GM23338 (cell line): Measurements from ENCODE around the gene PHC2. TPM values are rescaled to one million over a fixed set of nuclear protein-coding genes. Genes with fewer than 3 reads are reported as not detected.

Experiments
- ATAC-seq: fragments of 200-7000 bp; cut with Tn5 transposase; 3 replicates; pipeline ENCODE4 v1.9.1; 2020
- DNase-seq: peaks from one replicate; pipeline ENCODE4 v3.0.0-alpha.2; 2015; ENCODE audit warnings: low spot score
- H2AFZ ChIP-seq: fragments of 200-600 bp; sonication (generic); 2 replicates; pipeline ENCODE4 v1.8.0; 2016; ENCODE audit warnings: antibody characterized with exemption, mild to moderate bottlenecking, moderate library complexity
- H3F3A ChIP-seq: fragments of 200-600 bp; sonication (generic); replicated peaks from 2 replicates; pipeline ENCODE4 v1.8.0; 2017; ENCODE audit warnings: antibody characterized with exemption, mixed run types, low read depth
- H3K27ac ChIP-seq: fragments of 200-600 bp; sonication (generic); 2 replicates; pipeline ENCODE4 v1.6.1; 2016; ENCODE audit warnings: low read depth
- H3K27me3 ChIP-seq: fragments of 200-600 bp; sonication (generic); 2 replicates; pipeline ENCODE4 v1.8.0; 2016; ENCODE audit warnings: mild to moderate bottlenecking, mixed run types, moderate library complexity; ENCODE audit not compliant: insufficient read depth
- H3K36me3 ChIP-seq: fragments of 200-600 bp; sonication (generic); 2 replicates; pipeline ENCODE4 v1.8.0; 2016; ENCODE audit warnings: mild to moderate bottlenecking; ENCODE audit not compliant: insufficient read depth
- H3K4me1 ChIP-seq: fragments of 200-600 bp; sonication (generic); 2 replicates; pipeline ENCODE4 v1.8.0; 2016; ENCODE audit warnings: mild to moderate bottlenecking, moderate library complexity; ENCODE audit not compliant: insufficient read depth
- H3K4me2 ChIP-seq: fragments of 200-600 bp; sonication (generic); 2 replicates; pipeline ENCODE4 v1.7.1; 2017; ENCODE audit warnings: mixed run types
- H3K4me3 ChIP-seq: fragments of 200-600 bp; sonication (generic); 2 replicates; pipeline ENCODE4 v1.6.1; 2016; ENCODE audit warnings: mixed run types
- H3K79me2 ChIP-seq: fragments of 200-600 bp; sonication (generic); replicated peaks from 2 replicates; pipeline ENCODE4 v1.8.0; 2017; ENCODE audit warnings: mild to moderate bottlenecking; ENCODE audit not compliant: insufficient read depth
- H3K9me2 ChIP-seq: fragments of 200-600 bp; sonication (generic); 2 replicates; pipeline ENCODE4 v1.8.0; 2017; ENCODE audit not compliant: insufficient read depth
- H4K20me1 ChIP-seq: fragments of 200-600 bp; sonication (generic); replicated peaks from 2 replicates; pipeline ENCODE4 v1.8.0; 2017; ENCODE audit warnings: mild to moderate bottlenecking; ENCODE audit not compliant: insufficient read depth
- H3K27ac Mint-ChIP-seq: 2 replicates; pipeline ENCODE4 v1.8.0; 2020; ENCODE audit warnings: inconsistent platforms, mild to moderate bottlenecking, moderate library complexity, mixed read lengths
- H3K27me3 Mint-ChIP-seq: 3 replicates; pipeline ENCODE4 v1.8.0; 2022; ENCODE audit warnings: low read depth, mild to moderate bottlenecking, moderate library complexity, mixed read lengths, inconsistent platforms; ENCODE audit not compliant: insufficient read depth, poor library complexity
- H3K36me3 Mint-ChIP-seq: 3 replicates; pipeline ENCODE4 v1.8.0; 2021; ENCODE audit warnings: low read depth, mild to moderate bottlenecking, inconsistent platforms, moderate library complexity, mixed read lengths
- H3K4me1 Mint-ChIP-seq: 3 replicates; pipeline ENCODE4 v1.8.0; 2020; ENCODE audit warnings: mild to moderate bottlenecking, inconsistent platforms, mixed read lengths
- H3K4me3 Mint-ChIP-seq: 3 replicates; pipeline ENCODE4 v1.8.0; 2021; ENCODE audit warnings: moderate library complexity, mild to moderate bottlenecking, inconsistent platforms, mixed read lengths
- H3K9me3 Mint-ChIP-seq: 3 replicates; pipeline ENCODE4 v1.8.0; 2020; ENCODE audit warnings: moderate library complexity, mild to moderate bottlenecking, inconsistent platforms, mixed read lengths
- POLR2AphosphoS5 ChIP-seq: IDR thresholded peaks from 2 replicates; pipeline ENCODE4 v1.6.1; 2016; ENCODE audit warnings: antibody characterized with exemption, low read depth
- ZNF331 ChIP-seq: fragments of 250-450 bp; sonication (Bioruptor Pico); IDR thresholded peaks from 2 replicates; pipeline ENCODE4 v1.5.0; 2020; ENCODE audit warnings: low read depth, mild to moderate bottlenecking, moderate library complexity
- ZNF462 ChIP-seq: fragments of 250-450 bp; sonication (Bioruptor Pico); IDR thresholded peaks from 2 replicates; pipeline ENCODE4 v1.5.0; 2020; ENCODE audit warnings: mild to moderate bottlenecking, moderate library complexity
- polyA plus RNA-seq: library from polyadenylated mRNA; unstranded; fragments of >200 nt; fragmentation: Nextera tagmentation; extraction: Ambion mirVana; gene quantifications from 2 replicates; pipeline ENCODE4 v1.2.1, GENCODE V29; 2016
- total RNA-seq: library from RNA; depleted of rRNA; stranded (reverse); fragments of >200 nt; shearing (Covaris generic); gene quantifications from 2 replicates; pipeline ENCODE4 v1.2.3, GENCODE V29; 2014
- TF ChIP-seq, protein P1 (sequence below): IDR thresholded peaks from one replicate; pipeline ENCODE4 v1.6.1; 2018; ENCODE audit warnings: antibody characterized with exemption; ENCODE audit not compliant: unreplicated experiment

PHC2 gene
- total and polyA plus RNA-seq, 2 experiments from 2014 or later: 1.7 to 7.3 TPM

GRCh38 chr1:33361532-33362235 lies 69.2 kb downstream of the PHC2 start:
- Histone ChIP-seq H3K27me3 (peaks cover 40% of the 10 kb centered on the region), H3K4me1 (peaks cover 43% of the 10 kb centered on the region), H3F3A (no peaks in the 10 kb centered on the region), H2AFZ (no peak overlapping the region), H3K4me2 (peak overlapping the region; percentile 32), H3K79me2 (no peaks in the 10 kb centered on the region), H3K27ac (no peak overlapping the region), H3K9me2 (no peaks in the 10 kb centered on the region), H3K36me3 (no peaks in the 10 kb centered on the region), H3K4me3 (no peak overlapping the region), H4K20me1 (peaks cover 5% of the 10 kb centered on the region; the same call in 1 of the 2 replicates)
- ATAC-seq (no peak), DNase-seq (no peak)
- Mint-ChIP-seq H3K9me3 (peaks cover 6% of the 10 kb centered on the region; the same call in 1 of the 3 replicates), H3K27ac (no peak overlapping the region), H3K4me1 (peaks cover 45% of the 10 kb centered on the region), H3K27me3 (peaks cover 32% of the 10 kb centered on the region), H3K4me3 (no peak overlapping the region; the same call in 2 of the 3 replicates), H3K36me3 (no peaks in the 10 kb centered on the region)
- no peak for TF ChIP-seq POLR2AphosphoS5

GRCh38 chr1:33360367-33360766 lies 70.5 kb downstream of the PHC2 start:
- Mint-ChIP-seq H3K9me3 (peaks cover 6% of the 10 kb centered on the region; the same call in 1 of the 3 replicates), H3K4me1 (peaks cover 45% of the 10 kb centered on the region), H3K4me3 (no peak overlapping the region), H3K36me3 (no peaks in the 10 kb centered on the region), H3K27ac (no peak overlapping the region), H3K27me3 (peaks cover 36% of the 10 kb centered on the region)
- Histone ChIP-seq H3F3A (no peaks in the 10 kb centered on the region), H2AFZ (no peak overlapping the region), H3K4me1 (peaks cover 43% of the 10 kb centered on the region), H3K36me3 (no peaks in the 10 kb centered on the region), H3K9me2 (no peaks in the 10 kb centered on the region), H4K20me1 (peaks cover 5% of the 10 kb centered on the region; the same call in 1 of the 2 replicates), H3K4me3 (no peak overlapping the region), H3K4me2 (no peak overlapping the region), H3K79me2 (no peaks in the 10 kb centered on the region), H3K27ac (no peak overlapping the region), H3K27me3 (peaks cover 42% of the 10 kb centered on the region)
- ATAC-seq (no peak), DNase-seq (no peak)
- no peak for TF ChIP-seq POLR2AphosphoS5

- Histone ChIP-seq H3K4me3 (no peak overlapping the region), H3K9me2 (no peaks in the 10 kb centered on the region), H3K79me2 (no peaks in the 10 kb centered on the region), H3K4me2 (no peak overlapping the region), H3K4me1 (peaks cover 43% of the 10 kb centered on the region), H3F3A (no peaks in the 10 kb centered on the region), H2AFZ (no peak overlapping the region), H3K36me3 (no peaks in the 10 kb centered on the region), H3K27me3 (peaks cover 46% of the 10 kb centered on the region), H3K27ac (no peak overlapping the region), H4K20me1 (peaks cover 5% of the 10 kb centered on the region; the same call in 1 of the 2 replicates)
- ATAC-seq: no peak
- peaks cover 43% of the 10 kb centered on the region for H3K4me1 Mint-ChIP-seq
- H3K4me3 Mint-ChIP-seq: no peak overlapping the region
- DNase-seq: no peak
- H3K27ac Mint-ChIP-seq: no peak overlapping the region
- H3K9me3 Mint-ChIP-seq: peaks cover 6% of the 10 kb centered on the region; the same call in 1 of the 3 replicates
- no peaks in the 10 kb centered on the region for H3K36me3 Mint-ChIP-seq
- H3K27me3 Mint-ChIP-seq: peaks cover 37% of the 10 kb centered on the region
- TF ChIP-seq, protein P1, sequence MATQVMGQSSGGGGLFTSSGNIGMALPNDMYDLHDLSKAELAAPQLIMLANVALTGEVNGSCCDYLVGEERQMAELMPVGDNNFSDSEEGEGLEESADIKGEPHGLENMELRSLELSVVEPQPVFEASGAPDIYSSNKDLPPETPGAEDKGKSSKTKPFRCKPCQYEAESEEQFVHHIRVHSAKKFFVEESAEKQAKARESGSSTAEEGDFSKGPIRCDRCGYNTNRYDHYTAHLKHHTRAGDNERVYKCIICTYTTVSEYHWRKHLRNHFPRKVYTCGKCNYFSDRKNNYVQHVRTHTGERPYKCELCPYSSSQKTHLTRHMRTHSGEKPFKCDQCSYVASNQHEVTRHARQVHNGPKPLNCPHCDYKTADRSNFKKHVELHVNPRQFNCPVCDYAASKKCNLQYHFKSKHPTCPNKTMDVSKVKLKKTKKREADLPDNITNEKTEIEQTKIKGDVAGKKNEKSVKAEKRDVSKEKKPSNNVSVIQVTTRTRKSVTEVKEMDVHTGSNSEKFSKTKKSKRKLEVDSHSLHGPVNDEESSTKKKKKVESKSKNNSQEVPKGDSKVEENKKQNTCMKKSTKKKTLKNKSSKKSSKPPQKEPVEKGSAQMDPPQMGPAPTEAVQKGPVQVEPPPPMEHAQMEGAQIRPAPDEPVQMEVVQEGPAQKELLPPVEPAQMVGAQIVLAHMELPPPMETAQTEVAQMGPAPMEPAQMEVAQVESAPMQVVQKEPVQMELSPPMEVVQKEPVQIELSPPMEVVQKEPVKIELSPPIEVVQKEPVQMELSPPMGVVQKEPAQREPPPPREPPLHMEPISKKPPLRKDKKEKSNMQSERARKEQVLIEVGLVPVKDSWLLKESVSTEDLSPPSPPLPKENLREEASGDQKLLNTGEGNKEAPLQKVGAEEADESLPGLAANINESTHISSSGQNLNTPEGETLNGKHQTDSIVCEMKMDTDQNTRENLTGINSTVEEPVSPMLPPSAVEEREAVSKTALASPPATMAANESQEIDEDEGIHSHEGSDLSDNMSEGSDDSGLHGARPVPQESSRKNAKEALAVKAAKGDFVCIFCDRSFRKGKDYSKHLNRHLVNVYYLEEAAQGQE: no peak
- no peak for TF ChIP-seq ZNF331
- no peak for TF ChIP-seq ZNF462 (CRISPR knock-in tag)
Measured at GRCh38 chr1:33359931-33360330, 71.0 kb downstream of the PHC2 start.
